ENCODE results near the gene STEAP4.

DNA sequence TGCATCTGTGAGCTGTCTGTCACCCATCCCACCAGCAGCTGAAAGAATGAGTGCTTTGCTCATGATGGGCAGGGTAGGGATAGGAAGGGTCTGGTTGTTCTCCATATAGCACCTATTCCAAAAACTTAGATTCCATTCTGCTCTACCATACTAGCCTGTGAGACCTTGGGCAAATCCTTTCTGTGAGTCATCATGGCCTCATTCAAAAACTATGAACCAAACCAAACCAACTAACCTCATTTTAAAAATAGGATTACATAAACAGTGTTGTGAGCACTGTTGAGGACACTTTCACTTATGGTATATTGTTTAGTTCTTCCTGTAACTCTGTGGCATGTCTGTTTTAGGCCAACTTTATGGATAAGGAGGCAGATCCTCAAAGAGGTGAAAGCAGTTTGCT lies 30.9 kb upstream of the STEAP4 start:
- no peak for TF ChIP-seq GATA2 (CRISPR knock-in tag; IDR thresholded peaks at IDR 0.05)
- no peak for TF ChIP-seq RAD21 (IDR thresholded peaks at IDR 0.05; ENCODE audit: low read length)
- no peak for TF ChIP-seq SIN3A (IDR thresholded peaks at IDR 0.05; ENCODE audit: borderline replicate concordance, low read depth, low read length)
- TF ChIP-seq, protein P1, sequence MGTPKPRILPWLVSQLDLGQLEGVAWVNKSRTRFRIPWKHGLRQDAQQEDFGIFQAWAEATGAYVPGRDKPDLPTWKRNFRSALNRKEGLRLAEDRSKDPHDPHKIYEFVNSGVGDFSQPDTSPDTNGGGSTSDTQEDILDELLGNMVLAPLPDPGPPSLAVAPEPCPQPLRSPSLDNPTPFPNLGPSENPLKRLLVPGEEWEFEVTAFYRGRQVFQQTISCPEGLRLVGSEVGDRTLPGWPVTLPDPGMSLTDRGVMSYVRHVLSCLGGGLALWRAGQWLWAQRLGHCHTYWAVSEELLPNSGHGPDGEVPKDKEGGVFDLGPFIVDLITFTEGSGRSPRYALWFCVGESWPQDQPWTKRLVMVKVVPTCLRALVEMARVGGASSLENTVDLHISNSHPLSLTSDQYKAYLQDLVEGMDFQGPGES (IDR thresholded peaks at IDR 0.05; ENCODE audit: low read depth, low read length): no peak
- TF ChIP-seq FOXM1 (IDR thresholded peaks at IDR 0.05; ENCODE audit: low read depth): no peak
- TF ChIP-seq, protein P2, sequence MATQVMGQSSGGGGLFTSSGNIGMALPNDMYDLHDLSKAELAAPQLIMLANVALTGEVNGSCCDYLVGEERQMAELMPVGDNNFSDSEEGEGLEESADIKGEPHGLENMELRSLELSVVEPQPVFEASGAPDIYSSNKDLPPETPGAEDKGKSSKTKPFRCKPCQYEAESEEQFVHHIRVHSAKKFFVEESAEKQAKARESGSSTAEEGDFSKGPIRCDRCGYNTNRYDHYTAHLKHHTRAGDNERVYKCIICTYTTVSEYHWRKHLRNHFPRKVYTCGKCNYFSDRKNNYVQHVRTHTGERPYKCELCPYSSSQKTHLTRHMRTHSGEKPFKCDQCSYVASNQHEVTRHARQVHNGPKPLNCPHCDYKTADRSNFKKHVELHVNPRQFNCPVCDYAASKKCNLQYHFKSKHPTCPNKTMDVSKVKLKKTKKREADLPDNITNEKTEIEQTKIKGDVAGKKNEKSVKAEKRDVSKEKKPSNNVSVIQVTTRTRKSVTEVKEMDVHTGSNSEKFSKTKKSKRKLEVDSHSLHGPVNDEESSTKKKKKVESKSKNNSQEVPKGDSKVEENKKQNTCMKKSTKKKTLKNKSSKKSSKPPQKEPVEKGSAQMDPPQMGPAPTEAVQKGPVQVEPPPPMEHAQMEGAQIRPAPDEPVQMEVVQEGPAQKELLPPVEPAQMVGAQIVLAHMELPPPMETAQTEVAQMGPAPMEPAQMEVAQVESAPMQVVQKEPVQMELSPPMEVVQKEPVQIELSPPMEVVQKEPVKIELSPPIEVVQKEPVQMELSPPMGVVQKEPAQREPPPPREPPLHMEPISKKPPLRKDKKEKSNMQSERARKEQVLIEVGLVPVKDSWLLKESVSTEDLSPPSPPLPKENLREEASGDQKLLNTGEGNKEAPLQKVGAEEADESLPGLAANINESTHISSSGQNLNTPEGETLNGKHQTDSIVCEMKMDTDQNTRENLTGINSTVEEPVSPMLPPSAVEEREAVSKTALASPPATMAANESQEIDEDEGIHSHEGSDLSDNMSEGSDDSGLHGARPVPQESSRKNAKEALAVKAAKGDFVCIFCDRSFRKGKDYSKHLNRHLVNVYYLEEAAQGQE (IDR thresholded peaks at IDR 0.05; ENCODE audit: low read depth, low read length): no peak
- no peak for TF ChIP-seq RCOR1 (IDR thresholded peaks at IDR 0.05; ENCODE audit: low read length)
